Fibroblast of the aortic adventitia (primary cell): Measurements from ENCODE around the gene PBX1. TPM values are rescaled to one million over a fixed set of nuclear protein-coding genes. Genes with fewer than 3 reads are reported as not detected.

Experiments used
- DNase-seq: peaks from one replicate; pipeline ENCODE4 v3.0.0-alpha.2; 2010; ENCODE audit warnings: low read depth
- H3K4me3 ChIP-seq: 2 replicates; pipeline ENCODE4 v1.5.1; 2011; ENCODE audit warnings: low read depth, mild to moderate bottlenecking, control low read depth, low read length, moderate library complexity
- CTCF ChIP-seq: IDR thresholded peaks from 2 replicates; pipeline ENCODE4 v1.5.1; 2011; ENCODE audit warnings: mild to moderate bottlenecking, low read length, control low read depth, inconsistent platforms; ENCODE audit not compliant: insufficient read depth
- total RNA-seq: library from RNA; depleted of rRNA; stranded (reverse); fragments of >200 nt; gene quantifications from 2 replicates; pipeline ENCODE4 v1.2.3, GENCODE V29; 2012; ENCODE audit warnings: low replicate concordance

PBX1 gene
- total RNA-seq, 1 donor, result 95.6 TPM

GRCh38 chr1:164716992-164717703, 158.2 kb downstream of the PBX1 start:
- DNase-seq, result peak; percentile 41
- no peak for TF ChIP-seq CTCF
- H3K4me3 ChIP-seq, result no peak overlapping the region

GRCh38 chr1:164718821-164719220, 159.8 kb downstream of the PBX1 start:
- peak; percentile 78 for DNase-seq
- H3K4me3 ChIP-seq, result no peak overlapping the region
- no peak for TF ChIP-seq CTCF

GRCh38 chr1:164719676-164720439, 160.9 kb downstream of the PBX1 start:
- no peak for TF ChIP-seq CTCF
- DNase-seq, result no peak

GRCh38 chr1:164720440-164721227, 161.7 kb downstream of the PBX1 start:
- no peak overlapping the region for H3K4me3 ChIP-seq
- no peak for TF ChIP-seq CTCF
- DNase-seq, result no peak

More at GRCh38 chr1:164719676-164720439, 160.9 kb downstream of the PBX1 start:
- H3K4me3 ChIP-seq, result no peak overlapping the region

- H3K4me3 ChIP-seq, result no peak overlapping the region
- TF ChIP-seq CTCF, result no peak
- no peak for DNase-seq
Observed at GRCh38 chr1:164721228-164721496, 162.2 kb downstream of the PBX1 start.

GRCh38 chr1:164723296-164723798, 164.4 kb downstream of the PBX1 start:
- no peak for TF ChIP-seq CTCF
- H3K4me3 ChIP-seq, result no peak overlapping the region
- DNase-seq, result no peak
